ENCODE data around the gene KIF21A.

DNA sequence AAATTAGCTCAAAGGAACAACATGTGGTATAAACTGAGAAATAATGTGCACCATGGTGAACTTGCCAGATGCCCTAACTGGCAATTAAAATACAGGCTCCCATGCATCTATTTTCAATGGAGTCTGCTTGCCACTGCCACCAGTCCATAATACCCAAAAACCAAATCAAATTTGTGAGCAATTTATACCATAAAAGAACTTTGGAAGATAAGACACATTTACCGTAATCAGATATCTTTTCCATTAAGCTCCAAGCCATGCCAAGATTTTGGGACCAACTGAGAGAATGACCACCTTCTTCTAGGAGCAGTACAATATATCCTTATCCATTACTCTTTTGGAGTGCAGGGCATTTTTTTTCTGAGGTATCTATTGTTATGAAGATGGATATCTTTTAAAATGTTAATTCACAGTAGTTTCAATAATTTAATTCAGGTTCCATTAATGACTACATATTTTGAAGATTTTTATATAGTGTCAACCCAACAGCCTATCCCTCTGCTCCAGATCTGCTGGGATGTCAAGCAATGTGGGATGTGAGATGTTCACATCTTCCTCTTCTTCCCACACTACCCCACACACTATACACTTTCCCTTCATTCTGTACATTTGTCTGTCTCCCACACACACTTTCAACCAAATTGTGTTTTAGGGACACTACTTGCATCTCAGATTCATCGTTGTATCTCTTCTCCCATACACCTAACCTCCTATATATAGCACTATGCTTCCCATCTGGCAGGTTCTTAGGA is 53.3 kb downstream of the KIF21A start:
- TF ChIP-seq, protein P1, sequence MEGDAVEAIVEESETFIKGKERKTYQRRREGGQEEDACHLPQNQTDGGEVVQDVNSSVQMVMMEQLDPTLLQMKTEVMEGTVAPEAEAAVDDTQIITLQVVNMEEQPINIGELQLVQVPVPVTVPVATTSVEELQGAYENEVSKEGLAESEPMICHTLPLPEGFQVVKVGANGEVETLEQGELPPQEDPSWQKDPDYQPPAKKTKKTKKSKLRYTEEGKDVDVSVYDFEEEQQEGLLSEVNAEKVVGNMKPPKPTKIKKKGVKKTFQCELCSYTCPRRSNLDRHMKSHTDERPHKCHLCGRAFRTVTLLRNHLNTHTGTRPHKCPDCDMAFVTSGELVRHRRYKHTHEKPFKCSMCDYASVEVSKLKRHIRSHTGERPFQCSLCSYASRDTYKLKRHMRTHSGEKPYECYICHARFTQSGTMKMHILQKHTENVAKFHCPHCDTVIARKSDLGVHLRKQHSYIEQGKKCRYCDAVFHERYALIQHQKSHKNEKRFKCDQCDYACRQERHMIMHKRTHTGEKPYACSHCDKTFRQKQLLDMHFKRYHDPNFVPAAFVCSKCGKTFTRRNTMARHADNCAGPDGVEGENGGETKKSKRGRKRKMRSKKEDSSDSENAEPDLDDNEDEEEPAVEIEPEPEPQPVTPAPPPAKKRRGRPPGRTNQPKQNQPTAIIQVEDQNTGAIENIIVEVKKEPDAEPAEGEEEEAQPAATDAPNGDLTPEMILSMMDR (IDR thresholded peaks at IDR 0.05): no peak
- no peak for TF ChIP-seq POLR2A (IDR thresholded peaks at IDR 0.05)
